AG09319 (cell line): ENCODE measurements around the gene CFAP53.

Experiments
- DNase-seq: peaks from one replicate; pipeline ENCODE4 v3.0.0-alpha.2; 2010; ENCODE audit warnings: low read depth; ENCODE audit errors: extremely low read depth
- TF ChIP-seq, protein P1 (sequence below): IDR thresholded peaks from 2 replicates; pipeline ENCODE4 v1.5.1; 2011; ENCODE audit warnings: low read depth, mild to moderate bottlenecking, inconsistent platforms, low read length, moderate library complexity

The CFAP53 gene, protein sequence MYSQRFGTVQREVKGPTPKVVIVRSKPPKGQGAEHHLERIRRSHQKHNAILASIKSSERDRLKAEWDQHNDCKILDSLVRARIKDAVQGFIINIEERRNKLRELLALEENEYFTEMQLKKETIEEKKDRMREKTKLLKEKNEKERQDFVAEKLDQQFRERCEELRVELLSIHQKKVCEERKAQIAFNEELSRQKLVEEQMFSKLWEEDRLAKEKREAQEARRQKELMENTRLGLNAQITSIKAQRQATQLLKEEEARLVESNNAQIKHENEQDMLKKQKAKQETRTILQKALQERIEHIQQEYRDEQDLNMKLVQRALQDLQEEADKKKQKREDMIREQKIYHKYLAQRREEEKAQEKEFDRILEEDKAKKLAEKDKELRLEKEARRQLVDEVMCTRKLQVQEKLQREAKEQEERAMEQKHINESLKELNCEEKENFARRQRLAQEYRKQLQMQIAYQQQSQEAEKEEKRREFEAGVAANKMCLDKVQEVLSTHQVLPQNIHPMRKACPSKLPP

DNA sequence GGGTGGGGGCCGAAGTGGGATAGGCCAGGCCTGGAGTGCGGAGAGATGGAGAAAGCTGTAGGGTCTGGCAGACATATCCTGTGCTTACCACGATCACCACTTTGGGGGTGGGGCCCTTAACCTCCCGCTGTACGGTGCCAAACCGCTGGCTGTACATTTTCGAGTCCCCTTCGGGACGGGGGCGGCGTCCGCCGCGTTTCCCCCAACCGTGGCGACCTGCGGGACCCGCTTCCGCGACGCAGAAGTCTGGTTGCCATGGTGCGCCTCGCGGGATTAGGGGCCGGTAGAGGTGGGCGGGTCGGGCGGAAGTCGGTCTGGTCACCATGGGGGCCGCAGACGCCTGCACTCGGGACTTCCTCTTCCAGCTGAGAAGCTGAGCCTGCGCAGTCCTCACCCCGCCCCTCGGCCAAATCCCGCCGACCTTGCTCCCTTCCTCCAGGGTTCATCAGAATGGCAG, at the start of gene CFAP53:
TSS of gene CFAP53 (minus strand) at position 248 of the 457 bp plus-strand sequence. CDS start at position 157, 91 bp downstream.
- TF ChIP-seq, protein P1, sequence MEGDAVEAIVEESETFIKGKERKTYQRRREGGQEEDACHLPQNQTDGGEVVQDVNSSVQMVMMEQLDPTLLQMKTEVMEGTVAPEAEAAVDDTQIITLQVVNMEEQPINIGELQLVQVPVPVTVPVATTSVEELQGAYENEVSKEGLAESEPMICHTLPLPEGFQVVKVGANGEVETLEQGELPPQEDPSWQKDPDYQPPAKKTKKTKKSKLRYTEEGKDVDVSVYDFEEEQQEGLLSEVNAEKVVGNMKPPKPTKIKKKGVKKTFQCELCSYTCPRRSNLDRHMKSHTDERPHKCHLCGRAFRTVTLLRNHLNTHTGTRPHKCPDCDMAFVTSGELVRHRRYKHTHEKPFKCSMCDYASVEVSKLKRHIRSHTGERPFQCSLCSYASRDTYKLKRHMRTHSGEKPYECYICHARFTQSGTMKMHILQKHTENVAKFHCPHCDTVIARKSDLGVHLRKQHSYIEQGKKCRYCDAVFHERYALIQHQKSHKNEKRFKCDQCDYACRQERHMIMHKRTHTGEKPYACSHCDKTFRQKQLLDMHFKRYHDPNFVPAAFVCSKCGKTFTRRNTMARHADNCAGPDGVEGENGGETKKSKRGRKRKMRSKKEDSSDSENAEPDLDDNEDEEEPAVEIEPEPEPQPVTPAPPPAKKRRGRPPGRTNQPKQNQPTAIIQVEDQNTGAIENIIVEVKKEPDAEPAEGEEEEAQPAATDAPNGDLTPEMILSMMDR = no peak
- DNase-seq = peak; percentile 60

- TF ChIP-seq, protein P1 = no peak
- no peak for DNase-seq
Measured at GRCh38 chr18:50315100-50315871, 49.0 kb upstream of the CFAP53 start.

DNA sequence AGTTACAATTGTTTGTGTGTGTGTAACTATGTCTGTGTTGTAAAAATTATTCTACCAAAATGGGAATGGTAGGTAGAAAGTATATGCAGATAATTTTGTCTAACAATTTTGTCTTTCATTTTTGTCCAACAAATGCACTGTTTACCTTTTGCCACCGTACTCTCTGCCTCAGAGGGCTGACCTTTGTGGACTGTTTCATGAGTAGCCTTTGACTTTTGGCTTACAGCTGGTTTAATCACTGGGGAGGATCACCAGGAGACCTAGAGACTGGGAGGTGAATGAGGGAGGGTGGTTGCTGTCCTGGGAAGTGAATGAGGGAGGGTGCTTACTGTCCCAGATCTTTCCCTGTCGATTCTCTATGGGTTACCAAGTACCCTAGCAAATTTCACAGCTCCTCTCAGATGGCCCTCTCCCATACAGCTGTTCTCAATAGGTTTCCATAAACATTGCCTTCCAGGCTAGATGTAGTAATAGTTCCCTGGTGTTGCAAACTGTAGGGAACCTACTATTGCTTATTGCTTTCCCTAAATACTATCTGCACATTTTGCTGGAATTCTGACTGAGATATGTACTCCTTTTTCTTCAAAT, 47.7 kb upstream of the CFAP53 start:
- TF ChIP-seq, protein P1 = no peak
- DNase-seq = no peak

GRCh38 chr18:50313031-50313607, 46.8 kb upstream of the CFAP53 start:
- TF ChIP-seq, protein P1 = no peak

DNA sequence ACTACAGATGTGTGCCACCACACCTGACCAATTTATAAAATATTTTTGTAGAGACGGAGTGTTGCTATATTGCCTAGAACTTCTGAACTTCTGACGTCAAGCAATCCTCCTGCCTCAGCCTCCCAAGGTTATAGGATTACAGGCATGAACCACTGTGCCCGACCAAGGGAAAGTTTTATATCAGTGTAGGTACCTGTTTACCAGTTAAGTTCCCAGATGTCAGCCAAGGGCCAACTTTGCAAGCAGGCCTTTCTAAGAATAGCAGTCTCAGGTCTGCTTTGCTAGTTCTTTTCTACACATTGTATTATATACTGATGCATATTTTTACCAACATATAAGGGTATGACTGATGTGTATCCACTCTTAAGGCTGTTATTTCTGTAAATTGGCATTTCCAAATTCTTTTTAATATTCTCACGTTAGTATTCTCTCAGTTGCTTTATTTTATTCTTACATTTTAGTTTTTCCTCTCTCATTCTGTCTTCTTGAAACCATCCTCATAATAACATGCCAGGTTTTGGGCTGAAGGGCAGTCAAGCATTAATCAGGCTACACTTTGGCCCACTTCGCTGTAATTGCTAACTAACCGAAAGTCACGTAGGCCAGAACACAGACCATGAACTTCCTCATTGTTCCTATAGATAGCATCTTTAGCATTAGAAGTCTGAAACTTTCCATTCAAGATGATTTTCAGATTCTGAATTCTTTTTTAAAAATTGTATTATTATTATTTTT, 46.2 kb upstream of the CFAP53 start:
- DNase-seq = no peak
- TF ChIP-seq, protein P1 = no peak

More at GRCh38 chr18:50313031-50313607, 46.8 kb upstream of the CFAP53 start:
- no peak for DNase-seq

DNA sequence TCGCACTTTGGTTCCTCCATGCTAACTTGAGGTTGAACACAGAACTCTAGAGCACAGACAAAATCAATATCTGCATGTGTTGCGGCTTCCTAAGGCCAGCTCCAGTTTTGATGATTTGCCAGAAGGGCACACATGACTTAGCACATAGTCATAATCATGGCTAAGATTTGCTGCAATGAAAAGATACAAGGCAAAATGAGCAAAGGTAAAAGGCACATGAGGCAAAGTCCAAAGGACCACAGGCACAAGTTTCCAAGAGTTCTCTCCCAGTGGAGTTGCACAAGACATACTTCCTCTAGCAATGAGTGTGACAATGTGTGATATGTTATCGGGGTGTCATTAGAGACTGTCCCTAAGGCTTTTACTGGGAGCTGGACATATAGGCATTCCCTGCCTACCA, 45.4 kb upstream of the CFAP53 start:
- TF ChIP-seq, protein P1 = no peak
- DNase-seq = no peak
